COLO668 (cell line): Measurements from ENCODE around the gene FCER1G.

Experiments
- DNase-seq: peaks from one replicate; lab custom pipeline; 2025; ENCODE audit not compliant: unreplicated experiment; lab: John Stamatoyannopoulos, UW

Gene FCER1G

DNA sequence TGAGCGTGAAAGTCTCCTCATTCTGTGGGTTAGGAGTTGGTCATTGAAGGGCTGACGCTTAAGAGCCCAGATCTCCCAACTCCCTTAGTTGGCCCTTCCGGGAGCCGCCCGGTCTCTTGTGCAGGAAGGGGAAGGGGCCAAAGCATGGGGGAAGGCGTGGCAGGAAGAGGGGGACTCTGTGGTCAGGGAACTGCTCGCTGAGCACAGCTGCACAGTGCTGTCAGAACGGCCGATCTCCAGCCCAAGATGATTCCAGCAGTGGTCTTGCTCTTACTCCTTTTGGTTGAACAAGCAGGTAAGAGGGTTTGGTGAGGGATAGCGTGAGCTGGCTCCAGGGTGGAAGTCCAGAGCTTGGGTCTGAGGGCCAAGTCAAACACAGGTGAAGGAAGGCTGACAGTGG, at the start of gene FCER1G:
FCER1G (plus strand) TSS at position 220 of the 400 bp plus-strand sequence; CDS start at position 247, 27 bp downstream.
- no peak for DNase-seq

DNA sequence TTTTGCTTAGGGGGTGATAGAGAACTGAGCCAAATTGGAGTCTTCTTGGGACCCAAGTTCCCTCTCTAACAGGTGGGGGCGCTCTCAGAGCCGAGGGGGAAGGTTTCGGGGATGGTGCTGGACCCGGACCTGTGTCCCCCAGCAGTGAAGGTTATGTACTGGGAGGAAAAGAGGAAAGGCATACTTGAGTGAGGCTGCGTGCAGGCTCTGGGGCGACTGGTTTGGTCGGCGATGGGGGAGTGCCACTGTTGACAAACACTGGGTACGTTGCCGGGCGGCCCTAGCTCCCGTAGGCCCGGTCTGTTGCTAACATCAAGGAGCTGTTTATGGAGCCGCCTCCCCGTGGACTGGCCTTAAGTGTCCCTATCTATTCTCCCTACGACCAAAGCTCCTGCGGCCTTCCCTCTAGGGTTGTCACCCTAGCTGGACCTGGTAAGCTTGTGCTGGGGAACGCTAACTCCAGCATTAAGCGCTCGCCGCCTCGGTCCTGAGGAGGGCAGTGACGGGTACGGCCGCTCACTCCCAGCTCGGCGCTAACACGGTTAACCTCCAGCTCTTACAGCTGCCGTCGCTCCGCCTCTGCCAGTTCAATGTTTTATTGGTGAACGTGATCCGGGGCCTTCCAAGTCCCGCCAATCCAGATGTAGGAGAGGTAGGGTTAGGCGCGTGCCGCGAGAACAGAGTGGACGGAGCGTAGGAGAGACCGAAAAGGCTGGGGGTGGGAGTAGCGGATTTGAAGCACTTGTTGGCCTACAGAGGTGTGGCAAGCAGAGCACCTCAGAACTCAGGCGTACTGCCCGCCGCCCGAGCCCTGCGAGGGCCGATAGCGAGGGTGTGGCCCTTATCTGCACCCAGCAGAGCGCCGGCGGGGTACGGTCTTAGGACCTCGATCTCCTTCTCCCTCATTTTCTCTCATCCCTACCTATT, 49.1 kb upstream of the FCER1G start, which contains the start of gene PPOX:
PPOX (plus strand) TSS at position 685 of the 927 bp plus-strand sequence. CDS start 422 bp downstream, outside the sequence.
- DNase-seq, result peak; percentile 97

DNA sequence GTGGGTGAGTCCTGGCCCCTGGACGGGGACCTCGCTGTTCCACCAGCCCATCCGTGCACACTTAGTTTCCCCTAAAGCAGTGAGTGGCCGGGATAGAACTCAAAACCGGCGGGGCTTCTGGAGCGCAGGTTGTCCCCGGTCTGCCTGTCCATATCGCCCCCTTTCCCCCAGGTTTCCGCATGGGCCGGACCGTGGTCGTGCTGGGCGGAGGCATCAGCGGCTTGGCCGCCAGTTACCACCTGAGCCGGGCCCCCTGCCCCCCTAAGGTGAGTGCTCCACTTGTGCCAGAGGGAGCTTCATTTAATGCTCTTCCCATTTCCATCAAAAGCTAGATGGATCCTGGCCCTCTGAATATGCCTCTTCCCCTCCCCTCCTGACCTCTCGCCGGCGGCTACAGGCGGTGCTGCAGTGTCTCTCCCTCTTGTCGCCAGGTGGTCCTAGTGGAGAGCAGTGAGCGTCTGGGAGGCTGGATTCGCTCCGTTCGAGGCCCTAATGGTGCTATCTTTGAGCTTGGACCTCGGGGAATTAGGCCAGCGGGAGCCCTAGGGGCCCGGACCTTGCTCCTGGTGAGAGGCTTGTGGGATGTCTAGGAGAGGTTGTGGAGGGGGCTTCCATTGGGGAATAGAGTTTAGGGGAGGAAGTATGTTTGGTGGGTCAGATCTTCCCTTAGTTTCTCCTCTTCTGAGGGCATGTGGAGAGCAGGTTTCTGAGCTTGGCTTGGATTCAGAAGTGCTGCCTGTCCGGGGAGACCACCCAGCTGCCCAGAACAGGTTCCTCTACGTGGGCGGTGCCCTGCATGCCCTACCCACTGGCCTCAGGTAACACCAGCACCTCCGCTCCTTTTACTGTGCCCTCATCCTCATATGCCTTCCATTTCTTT, 48.2 kb upstream of the FCER1G start:
- DNase-seq, result peak; percentile 51

DNA sequence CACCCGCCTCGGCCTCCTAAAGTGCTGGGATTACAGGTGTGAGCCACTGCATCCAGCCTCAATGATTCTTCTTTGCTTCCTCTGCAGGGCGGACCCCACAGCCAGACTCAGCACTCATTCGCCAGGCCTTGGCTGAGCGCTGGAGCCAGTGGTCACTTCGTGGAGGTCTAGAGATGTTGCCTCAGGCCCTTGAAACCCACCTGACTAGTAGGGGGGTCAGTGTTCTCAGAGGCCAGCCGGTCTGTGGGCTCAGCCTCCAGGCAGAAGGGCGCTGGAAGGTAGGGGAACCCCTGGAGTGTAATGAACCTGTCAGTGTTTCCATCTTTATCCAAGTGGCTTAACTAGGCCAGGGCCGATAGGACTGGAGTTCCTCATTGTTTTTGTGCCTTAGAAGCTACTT, 46.2 kb upstream of the FCER1G start:
- DNase-seq, result no peak

DNA sequence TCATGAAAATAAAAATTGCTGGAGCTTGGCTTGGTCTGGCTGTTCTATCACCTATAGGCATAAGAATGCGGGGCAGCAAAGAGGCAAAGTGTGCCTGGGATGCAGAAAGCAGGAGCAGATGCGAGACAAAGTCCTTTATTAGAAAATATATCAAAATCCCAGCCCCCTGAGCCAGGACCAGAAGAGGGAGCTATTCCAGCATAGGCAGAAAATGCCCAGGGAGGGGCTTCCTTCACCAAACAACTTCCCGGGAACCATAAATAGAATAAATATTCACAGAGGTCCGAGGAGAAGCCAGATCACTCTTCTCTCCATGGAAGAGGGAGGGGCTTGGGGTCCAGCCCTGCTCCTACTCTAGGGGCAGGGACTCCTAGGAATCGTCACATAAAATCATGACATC, 43.9 kb upstream of the FCER1G start:
- DNase-seq, result no peak

DNA sequence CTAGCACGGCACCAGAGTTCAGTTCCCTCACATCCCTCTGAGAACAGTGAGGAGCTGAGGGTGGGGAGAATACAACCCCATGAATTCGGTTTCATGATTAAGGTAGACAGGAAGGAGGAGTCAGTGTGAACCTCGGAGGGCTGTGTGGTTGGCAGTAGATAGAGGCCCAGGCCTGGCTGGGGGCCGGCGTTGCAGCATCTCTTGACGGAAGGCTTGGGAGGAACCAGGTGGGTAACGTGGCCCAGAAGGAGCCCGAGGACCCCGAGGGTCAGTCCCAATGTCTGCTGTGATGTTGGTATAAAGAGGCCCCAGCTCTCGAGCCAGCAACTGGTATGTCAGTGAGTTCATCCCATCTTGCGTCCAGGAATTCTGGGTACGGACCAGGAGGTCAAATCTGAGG, 43.4 kb upstream of the FCER1G start:
- DNase-seq, result no peak

DNA sequence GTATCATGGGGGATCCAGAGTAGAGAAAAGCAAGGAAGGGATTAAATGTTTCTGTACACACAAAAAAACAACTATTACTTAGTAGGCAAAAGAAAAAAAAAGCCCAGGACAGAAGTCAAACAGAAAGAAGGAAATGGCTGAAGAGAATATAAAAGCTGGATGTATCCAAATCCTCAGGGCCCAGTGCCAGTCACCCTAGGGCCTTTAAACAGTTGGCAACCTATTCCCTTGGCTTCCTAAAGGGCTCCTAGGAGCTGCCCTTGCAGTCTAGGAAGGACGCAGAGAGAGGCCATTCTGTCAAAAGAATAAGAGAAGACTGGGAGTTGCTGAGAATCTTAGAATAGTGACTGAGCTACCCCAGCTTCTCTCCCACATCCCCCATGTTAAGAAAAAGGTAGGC, 42.7 kb upstream of the FCER1G start:
- DNase-seq, result no peak

DNA sequence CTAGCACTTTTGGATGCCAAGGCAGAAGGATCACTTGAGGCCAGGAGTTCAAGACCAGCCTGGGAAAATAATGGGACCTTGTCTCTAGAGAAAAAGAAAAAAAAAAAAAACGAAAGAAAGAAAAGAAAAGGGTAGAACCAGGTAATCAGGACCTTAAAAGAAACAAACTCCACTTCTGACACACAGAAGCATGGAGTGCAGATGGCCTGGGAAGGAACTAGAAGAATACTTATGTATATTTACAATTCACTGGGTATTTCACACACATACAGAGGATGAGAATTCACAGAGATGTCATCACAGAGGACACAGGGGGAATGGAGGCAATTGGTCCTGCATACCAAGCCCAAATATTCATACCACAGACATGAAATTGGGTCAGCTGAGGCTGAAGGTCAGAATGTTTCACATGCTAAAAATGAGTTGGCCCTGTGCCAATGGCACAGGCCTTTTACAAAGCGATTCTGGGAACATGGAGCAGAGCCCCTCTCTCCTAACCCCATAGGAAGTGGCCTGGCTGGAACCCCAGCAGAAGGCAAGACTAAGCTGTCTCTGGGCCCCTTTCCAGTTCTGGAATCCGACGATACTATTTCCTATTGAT, 42.2 kb upstream of the FCER1G start:
- DNase-seq, result no peak

DNA sequence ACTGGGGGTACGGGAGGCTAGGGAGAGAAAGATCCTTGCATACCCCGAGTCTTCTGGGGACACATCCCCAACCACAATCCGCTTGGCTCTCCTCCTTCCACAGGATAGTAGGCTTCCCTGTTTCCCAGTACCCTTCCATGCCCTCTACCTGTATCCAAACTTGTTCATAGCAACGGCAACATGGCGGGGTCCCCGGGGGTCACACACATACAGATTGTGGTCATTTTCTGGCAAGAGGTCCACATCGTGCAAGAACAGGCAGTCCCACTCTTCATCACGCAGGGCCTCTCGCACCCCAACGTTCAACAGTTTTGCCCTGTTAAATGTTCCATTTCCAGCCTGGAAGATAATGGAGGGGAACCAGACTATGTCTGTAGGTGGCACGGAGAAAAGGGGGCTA, 41.4 kb upstream of the FCER1G start:
- no peak for DNase-seq

DNA sequence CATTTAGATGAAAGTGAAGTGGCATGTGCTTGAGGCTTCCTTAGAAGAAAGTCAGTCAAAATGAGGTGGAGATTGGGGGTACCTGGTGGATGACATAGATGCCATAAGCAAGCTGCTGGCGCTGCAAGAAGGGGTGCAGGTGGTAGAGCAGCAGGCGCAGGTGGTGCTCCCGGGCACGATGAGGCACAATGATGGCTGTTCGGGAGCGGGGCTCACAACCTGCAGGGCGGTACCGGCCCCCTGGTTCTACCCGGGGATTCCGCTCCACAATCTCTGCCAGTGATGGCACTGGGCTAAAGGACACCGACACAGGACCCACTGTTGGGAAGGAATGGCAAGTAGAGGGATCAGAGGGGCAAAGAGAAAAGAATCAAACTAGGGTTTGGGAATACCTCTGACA, 40.2 kb upstream of the FCER1G start:
- no peak for DNase-seq

DNA sequence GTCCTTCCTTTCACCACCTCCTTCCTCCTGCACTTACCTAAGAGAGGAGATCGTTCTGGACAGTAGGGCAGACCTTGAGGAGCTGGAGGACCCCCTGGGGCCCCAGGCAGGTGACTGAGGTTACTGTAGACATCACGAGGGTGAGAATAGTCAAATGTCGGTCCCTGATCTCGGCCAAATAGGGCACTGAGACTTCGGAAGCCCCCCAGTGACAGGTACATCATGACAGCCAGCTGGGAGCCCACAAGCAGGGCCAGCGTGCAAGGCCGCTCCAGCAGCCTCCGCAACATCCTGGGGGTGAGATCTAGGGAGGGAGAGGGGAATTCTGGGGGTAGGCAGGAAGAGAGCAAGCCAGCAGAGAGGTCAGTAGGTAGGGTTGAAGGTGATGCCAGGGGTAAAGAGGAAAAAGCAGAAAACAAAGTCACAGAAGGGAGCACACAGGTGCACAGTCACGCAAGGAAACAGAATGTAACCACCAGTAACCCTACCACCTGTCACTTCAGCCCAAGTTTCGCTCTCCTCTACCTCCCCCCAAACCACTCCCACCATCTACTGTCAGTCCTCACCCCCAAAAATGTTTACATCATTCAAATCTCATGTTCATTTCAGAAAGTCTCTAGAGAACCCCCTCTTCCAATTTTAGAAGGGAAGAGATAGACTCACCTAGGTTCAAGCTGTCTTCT, 39.2 kb upstream of the FCER1G start:
- DNase-seq, result no peak

DNA sequence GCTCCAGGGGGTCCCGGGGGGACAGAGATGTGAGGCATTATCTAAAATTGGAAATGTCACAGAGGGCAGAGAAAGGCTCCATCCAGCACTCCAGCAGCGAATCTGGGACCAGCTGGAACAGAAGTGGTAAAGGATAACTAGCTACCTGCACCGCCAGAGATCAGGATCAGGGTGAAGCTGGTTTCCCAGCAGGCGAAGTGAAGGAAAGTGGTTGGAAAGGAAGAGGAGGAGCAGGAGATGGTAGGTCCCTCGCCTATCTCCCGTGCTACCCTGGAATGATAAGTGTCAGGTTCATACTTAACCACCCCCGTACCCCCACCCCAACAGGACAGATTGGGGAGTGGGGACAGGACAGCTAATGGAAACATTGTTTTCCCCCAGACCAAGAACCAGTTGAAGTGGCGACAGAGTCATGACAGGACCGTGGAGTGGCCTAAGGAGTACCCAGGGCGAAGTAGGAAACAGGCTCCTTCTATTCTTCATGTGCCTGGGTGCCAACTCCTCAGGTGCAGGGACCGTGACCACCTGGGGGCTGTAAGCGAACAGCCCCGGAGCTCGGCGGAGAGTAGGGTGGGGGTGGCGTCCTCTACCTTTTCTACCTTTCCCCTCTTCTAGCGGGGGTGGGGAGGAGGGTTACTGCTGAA, 38.5 kb upstream of the FCER1G start:
- DNase-seq, result no peak

DNA sequence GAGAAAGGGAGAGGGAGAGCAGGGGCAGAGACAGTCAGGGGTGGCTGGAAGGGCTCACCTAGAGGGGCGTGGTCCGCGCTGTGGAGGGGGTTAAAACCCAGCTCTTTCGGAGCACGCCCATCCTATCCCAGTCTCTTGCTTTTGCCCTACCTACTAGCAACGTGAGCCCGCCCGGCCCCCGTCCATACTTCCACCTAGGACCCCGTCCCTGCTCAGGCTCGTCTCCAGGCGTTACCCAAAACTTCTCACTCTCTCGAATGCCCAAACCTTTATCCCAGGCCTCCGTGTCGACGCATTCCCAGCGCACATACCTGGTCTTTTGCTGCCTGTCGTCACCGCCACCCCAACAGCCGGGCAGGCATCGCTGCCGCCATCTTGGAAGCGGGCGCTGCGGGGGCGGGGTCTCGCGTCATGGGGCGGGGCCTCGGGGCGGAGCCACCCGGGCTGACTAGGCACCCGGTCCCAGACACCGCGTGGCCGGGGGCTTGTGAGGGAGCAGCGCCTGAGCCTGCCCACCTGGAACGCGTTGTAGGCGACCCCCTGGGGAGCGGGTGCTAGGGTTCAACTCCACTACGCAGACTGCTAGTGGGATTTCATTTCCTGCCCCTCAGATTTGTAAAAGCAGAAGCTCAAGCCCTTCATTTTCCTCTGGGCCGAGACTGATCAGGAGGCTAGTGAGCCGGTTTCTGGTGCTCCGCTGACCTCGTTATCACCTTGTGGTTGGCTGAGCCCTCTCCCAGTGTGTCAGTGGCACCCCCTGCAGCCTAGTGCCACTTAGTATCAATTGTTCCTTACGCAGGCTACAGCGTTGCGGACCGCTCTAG, 37.8 kb upstream of the FCER1G start, which contains the start of gene B4GALT3:
B4GALT3 (minus strand) TSS at position 396 of the 824 bp plus-strand sequence. CDS start 1,447 bp downstream, outside the sequence.
- DNase-seq, result peak; percentile 94

DNA sequence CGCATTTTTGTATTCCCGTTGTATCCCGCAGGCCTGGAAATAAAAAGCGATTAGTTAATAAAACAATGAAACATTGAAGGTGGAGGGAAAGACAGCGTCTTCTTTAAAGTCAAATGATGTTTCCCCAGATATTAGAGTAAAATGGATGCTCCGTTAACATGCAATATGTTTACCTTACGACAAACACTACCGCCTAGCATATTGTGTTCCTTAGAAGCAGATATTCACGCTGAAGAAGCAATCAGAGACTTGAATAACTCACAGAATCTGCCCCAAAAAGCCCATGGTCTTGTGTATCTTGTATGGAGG, 37.2 kb upstream of the FCER1G start:
- DNase-seq, result no peak

DNA sequence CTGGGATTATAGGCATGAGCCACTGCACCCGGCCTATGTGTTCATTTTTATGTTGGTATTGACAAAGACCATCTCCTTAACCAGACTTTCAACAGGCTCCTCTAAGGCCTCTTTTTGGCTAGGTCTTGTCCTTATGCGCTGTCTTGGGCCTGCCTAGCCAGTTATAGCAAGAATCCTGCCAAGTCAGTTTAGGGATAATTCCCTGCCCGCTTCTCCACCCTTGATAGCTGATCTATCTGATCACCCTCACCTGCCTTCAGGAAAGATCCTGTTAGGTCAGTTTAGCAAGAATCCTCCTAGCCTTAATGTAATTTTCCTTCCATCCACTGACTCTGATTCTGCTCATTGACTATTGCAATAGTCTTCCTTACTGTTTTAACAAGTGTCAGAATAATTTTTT, 35.4 kb upstream of the FCER1G start:
- DNase-seq, result no peak

DNA sequence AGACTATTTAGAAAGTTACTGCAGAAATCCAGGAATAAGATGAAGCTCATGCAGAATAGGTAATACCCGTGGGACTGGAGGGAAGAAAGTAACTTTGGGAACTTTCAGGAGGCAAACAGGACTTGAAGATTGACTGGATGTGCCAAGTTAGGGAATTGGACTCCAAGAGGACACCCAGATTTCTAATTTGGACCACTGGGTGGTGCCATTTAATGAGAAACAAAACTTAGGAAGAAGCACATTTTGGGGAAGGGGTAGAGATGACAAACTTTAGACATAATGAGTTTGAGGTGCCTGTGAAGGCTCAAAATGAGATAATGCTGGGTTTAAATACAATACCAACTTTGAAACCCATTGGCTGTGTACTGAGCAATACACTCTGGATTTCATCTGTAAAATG, 34.5 kb upstream of the FCER1G start:
- DNase-seq, result no peak

DNA sequence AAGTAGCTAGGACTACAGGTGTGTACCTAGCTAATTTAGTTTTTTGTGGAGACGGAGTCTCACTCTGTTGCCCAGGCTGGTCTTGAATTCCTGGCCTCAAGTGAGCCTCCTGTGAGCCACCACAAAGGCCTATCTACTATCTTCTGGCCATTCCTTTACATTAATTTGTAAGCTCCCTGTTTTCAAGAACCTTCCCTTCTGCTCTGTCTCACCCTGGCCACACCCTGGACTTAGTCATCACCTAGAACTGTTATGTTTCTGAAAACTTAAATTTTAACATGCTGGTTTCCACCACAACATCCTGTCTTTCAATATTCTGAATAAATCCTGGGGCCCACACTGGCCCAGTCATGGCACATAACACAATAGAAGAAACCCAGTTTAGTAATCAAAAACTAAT, 32.9 kb upstream of the FCER1G start:
- no peak for DNase-seq

DNA sequence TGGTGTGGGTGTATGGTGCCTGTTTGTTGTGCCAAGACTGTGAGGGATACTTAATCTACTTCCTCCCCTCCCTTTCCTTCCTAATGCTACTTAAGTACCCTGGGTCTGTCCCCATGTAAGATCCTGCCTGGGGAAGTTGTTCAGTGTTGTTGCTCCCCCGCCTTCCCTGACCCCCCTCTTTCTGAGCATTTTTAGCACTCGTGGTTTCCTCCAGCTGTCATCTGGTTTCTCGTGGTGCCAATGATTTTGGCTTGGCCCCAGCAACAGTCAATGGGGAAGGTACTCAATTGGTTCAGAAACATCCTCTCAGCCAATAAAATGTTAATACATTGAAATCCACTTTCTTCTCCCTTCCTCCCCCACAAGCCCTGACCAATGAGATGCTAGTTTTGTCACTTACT, 29.8 kb upstream of the FCER1G start:
- no peak for DNase-seq

DNA sequence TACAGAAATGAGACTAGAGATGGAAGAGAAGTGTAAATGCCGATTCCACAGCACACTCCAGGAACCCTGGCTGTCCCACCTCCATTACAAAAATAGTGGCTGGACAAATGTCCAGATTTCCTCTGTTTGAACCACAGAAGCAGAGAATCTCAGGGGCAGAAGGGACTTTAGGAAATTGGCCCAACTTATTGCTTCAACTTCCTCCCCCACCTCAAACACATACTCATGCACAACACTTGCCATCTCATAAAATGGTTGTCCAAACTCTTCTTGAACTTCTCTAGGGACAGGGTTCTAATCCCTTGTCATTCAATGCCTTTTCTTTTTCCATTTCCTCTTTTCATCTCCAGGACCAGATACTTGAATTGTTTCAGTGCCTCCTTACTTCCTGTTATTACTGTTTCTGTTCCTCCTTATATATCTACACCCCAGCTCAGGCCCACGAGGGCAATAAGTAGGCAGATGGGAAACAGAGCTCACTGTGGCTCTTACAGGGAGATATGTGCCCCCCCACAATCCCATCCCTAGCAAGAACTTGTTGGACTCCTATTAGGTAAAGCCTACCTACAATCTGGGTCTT, 29.3 kb upstream of the FCER1G start:
- DNase-seq, result no peak
